IgD-negative memory B cell (primary cell): ENCODE measurements around the gene C1QC. TPM values are rescaled to one million over a fixed set of nuclear protein-coding genes. Genes with fewer than 3 reads are reported as not detected.

ENCODE experiments used
- H3K27ac Mint-ChIP-seq, 3 donors: one replicate each; pipeline ENCODE4 v1.8.0; 2020 to 2022; ENCODE audit warnings: mild to moderate bottlenecking in 3 of 3, mixed read lengths in 3 of 3, moderate library complexity in 1 of 3
- H3K27me3 Mint-ChIP-seq: one replicate; pipeline ENCODE4 v1.8.0; 2021; ENCODE audit warnings: mixed read lengths
- H3K36me3 Mint-ChIP-seq: one replicate; pipeline ENCODE4 v1.8.0; 2020; ENCODE audit warnings: mild to moderate bottlenecking, mixed read lengths
- H3K4me1 Mint-ChIP-seq, 3 donors: one replicate each; pipeline ENCODE4 v1.8.0; 2020 to 2022; ENCODE audit warnings: mixed read lengths in 3 of 3, mild to moderate bottlenecking in 1 of 3
- H3K4me3 Mint-ChIP-seq, 4 donors: one replicate each; pipeline ENCODE4 v1.8.0; 2020 to 2022; ENCODE audit warnings: mild to moderate bottlenecking in 4 of 4, mixed read lengths in 4 of 4, moderate library complexity in 3 of 4
- H3K9me3 Mint-ChIP-seq, 3 donors: one replicate each; pipeline ENCODE4 v1.8.0; 2020 to 2021; ENCODE audit warnings: mixed read lengths in 3 of 3, mild to moderate bottlenecking in 1 of 3
- polyA plus RNA-seq: library from polyadenylated mRNA; unstranded; fragments of 300-500 nt; fragmentation: Illumina TruSeq; gene quantifications from one replicate; pipeline ENCODE4 v1.2.3, GENCODE V29; 2021

The C1QC gene
- polyA plus RNA-seq, 1 donor from 2014 or later, result not detected

- Mint-ChIP-seq H3K27ac (no peak overlapping the region), H3K36me3 (no peaks in the 10 kb centered on the region), H3K9me3 (peaks cover 0 to 1% (median 0%) of the 10 kb centered on the region in 3 donors), H3K4me3 (no peak overlapping the region), H3K27me3 (peaks cover 8% of the 10 kb centered on the region), H3K4me1 (peaks cover 0 to 2% (median 0%) of the 10 kb centered on the region in 3 donors)
Measured at GRCh38 chr1:22633697-22634463, 9.6 kb upstream of the C1QC start.

GRCh38 chr1:22635436-22635835 lies 8.0 kb upstream of the C1QC start:
- Mint-ChIP-seq H3K4me1 (peaks cover 0 to 2% (median 0%) of the 10 kb centered on the region in 3 donors), H3K27me3 (peaks cover 3% of the 10 kb centered on the region), H3K4me3 (no peak overlapping the region), H3K36me3 (no peaks in the 10 kb centered on the region), H3K9me3 (no peaks in the 10 kb centered on the region), H3K27ac (no peak overlapping the region)

DNA sequence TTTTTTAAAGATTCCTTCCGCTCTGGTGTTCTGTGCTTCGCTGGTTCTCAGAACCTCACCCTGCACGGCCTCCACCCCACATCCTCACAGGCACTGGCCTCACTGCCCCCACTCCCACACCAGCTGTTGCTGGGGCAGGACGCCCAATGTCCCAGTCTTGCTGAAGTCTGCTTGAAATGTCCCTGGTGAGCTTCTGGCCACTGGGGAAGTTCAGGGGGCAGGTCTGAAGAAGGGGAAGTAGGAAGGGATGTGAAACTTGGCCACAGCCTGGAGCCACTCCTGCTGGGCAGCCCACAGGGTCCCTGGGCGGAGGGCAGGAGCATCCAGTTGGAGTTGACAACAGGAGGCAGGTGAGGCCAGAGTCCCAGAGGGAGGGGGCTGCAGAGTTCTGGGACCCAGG lies 7.1 kb upstream of the C1QC start, which contains the start of gene C1QA:
Gene C1QA (plus strand): TSS at position 276 of the 400 bp plus-strand sequence. CDS start 989 bp downstream, outside the sequence.
- no peak within 1 kb of the TSS for H3K27ac Mint-ChIP-seq
- peaks cover 0 to 2% (median 0%) of the 10 kb centered on the region in 3 donors for H3K4me1 Mint-ChIP-seq
- peak within 1 kb of the TSS in 1 of 4 donors; percentile 52 for H3K4me3 Mint-ChIP-seq
- no peaks in the 10 kb centered on the region for H3K9me3 Mint-ChIP-seq
- no peaks in the 10 kb centered on the region for H3K36me3 Mint-ChIP-seq
- H3K27me3 Mint-ChIP-seq, result peaks cover 3% of the 10 kb centered on the region

DNA sequence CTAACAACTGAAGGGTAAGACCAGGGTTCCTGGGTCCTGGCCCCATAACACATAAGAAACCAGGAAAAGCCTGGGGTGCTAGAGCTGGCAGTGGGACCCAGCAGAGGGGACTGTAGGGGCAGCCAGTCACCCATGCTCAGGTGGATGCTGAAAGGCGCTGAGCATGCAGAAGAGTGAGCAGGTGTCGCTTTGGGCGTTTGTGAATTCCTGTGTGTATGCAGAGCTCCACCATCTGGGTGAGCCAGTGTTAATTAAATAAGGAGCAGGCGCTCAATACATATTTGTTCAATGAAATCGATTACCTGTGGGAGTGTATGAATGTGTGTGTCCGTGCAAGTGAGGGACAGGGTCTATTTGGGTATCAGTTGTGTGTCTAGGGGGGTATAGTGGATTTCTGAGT lies 6.5 kb upstream of the C1QC start:
- H3K27me3 Mint-ChIP-seq, result peaks cover 6% of the 10 kb centered on the region
- peaks cover 0 to 2% (median 0%) of the 10 kb centered on the region in 3 donors for H3K4me1 Mint-ChIP-seq
- no peak overlapping the region for H3K4me3 Mint-ChIP-seq
- no peaks in the 10 kb centered on the region for H3K9me3 Mint-ChIP-seq
- no peak overlapping the region for H3K27ac Mint-ChIP-seq
- H3K36me3 Mint-ChIP-seq, result no peaks in the 10 kb centered on the region

DNA sequence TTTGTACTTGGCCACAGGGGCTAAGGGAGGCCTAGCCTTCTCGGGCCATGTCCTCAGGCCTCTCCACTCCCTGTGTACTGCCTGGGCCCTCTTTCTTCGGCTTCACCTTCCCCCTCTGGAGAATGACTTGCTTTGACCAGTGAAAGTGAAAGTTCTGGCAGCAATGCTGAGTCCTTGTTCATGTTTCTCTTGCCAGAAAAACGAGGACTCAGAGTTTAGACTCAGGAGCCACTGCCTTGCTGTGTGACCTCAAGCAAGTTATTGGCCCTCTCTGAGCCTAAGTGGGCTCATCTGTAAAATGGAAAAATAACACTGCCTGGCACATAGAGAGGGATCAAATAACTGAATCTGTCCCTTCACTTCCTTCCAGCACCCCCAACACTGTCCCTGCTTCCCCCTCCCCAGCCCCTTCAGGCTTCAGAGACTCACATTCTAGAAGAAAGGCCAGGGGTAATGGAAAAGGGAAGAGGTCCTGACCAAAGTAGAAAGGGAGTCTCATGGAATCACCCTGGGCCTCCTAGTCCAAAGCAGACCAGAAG lies 5.5 kb upstream of the C1QC start:
- H3K27me3 Mint-ChIP-seq, result peaks cover 4% of the 10 kb centered on the region
- H3K36me3 Mint-ChIP-seq, result no peaks in the 10 kb centered on the region
- no peak overlapping the region for H3K27ac Mint-ChIP-seq
- H3K9me3 Mint-ChIP-seq, result no peaks in the 10 kb centered on the region
- H3K4me1 Mint-ChIP-seq, result peaks cover 0 to 2% (median 0%) of the 10 kb centered on the region in 3 donors
- no peak overlapping the region for H3K4me3 Mint-ChIP-seq

DNA sequence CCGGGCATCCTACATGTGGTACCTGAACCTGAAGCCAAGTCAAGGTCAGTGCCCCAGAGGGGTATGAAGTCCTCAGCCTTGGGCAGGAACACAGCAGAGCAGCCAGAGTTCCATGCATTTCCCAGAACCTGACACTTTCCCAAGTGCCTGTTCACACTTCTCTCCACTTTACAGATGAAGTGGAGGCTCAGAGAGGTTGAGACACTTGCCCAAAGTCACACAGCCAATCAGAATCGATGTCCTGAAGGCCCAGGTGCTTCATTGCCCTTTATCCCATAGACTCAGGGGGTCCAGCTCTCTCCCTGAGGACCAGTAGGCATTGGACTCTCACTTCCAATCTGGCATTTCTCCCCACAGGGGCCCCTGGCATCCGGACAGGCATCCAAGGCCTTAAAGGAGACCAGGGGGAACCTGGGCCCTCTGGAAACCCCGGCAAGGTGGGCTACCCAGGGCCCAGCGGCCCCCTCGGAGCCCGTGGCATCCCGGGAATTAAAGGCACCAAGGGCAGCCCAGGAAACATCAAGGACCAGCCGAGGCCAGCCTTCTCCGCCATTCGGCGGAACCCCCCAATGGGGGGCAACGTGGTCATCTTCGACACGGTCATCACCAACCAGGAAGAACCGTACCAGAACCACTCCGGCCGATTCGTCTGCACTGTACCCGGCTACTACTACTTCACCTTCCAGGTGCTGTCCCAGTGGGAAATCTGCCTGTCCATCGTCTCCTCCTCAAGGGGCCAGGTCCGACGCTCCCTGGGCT lies 4.8 kb upstream of the C1QC start:
- no peaks in the 10 kb centered on the region for H3K36me3 Mint-ChIP-seq
- H3K9me3 Mint-ChIP-seq, result no peaks in the 10 kb centered on the region

GRCh38 chr1:22639286-22639685 lies 4.1 kb upstream of the C1QC start:
- peak overlapping the region in 1 of 3 donors; percentile 46 for H3K27ac Mint-ChIP-seq
- H3K36me3 Mint-ChIP-seq, result no peaks in the 10 kb centered on the region
- H3K4me1 Mint-ChIP-seq, result peaks cover 0 to 2% (median 0%) of the 10 kb centered on the region in 3 donors
- H3K9me3 Mint-ChIP-seq, result no peaks in the 10 kb centered on the region
- H3K4me3 Mint-ChIP-seq, result no peak overlapping the region
- peaks cover 4% of the 10 kb centered on the region for H3K27me3 Mint-ChIP-seq

More for the DNA sequence above, 4.8 kb upstream of the C1QC start:
- Mint-ChIP-seq H3K27ac (no peak overlapping the region), H3K27me3 (peaks cover 4% of the 10 kb centered on the region), H3K4me3 (no peak overlapping the region), H3K4me1 (peaks cover 0 to 2% (median 0%) of the 10 kb centered on the region in 3 donors)

DNA sequence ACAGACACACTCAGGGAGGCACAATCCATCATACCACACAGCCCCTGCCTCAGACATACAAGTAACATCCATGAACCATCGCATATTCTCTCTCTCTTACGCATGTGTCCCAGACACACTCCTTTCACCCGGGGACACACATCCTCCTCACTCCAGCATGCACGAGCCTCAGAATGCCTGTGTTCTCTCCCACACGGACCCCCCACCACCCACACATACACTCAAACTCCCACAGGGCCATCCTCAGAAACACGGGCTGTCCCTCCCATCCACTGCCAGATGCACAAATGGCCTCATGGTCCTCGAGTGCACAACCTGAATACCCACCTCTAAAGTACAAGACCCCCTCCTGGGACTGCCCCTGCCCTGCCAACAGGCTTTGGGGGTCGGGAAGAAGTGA lies 2.2 kb upstream of the C1QC start:
- peaks cover 4% of the 10 kb centered on the region for H3K27me3 Mint-ChIP-seq
- peaks cover 0 to 2% (median 0%) of the 10 kb centered on the region in 3 donors for H3K4me1 Mint-ChIP-seq
- no peaks in the 10 kb centered on the region for H3K9me3 Mint-ChIP-seq
- no peak overlapping the region for H3K4me3 Mint-ChIP-seq
- no peaks in the 10 kb centered on the region for H3K36me3 Mint-ChIP-seq
- no peak overlapping the region for H3K27ac Mint-ChIP-seq

DNA sequence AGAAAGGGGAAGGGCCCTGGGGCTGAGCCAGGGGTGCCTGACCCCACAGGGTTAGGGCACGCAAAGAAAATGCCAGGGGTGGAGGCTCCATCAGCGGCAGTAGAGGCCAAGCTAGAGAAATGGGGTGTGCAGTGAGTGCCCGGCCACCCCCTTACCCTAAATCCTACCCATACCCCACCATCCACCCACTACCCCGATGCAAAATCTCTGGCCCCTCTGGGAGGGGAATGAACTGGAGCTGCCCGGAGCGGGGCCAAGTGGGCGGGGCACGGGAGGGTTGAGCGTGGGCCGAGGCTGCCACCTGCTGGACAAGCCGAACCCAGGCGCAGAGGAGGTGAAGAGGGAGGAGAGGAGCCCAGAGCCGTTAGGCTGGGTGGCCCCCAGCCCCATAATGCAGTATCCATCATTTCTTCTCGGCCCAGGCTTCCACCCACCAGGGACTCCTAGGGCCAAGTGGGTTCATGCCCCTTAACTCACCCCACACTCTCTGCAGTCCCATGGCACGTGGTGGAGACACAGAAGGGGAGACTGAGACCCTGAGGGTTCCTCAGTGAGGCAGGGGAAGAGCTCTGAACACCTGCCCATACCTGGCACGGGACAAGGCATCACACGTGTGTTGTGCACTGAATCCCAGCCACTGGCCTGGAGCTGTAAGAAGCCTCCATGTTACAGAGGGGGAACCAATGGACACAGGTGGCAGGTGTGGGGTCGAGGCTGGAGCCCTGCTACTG lies 1.4 kb upstream of the C1QC start:
- Mint-ChIP-seq H3K36me3 (no peaks in the 10 kb centered on the region), H3K27me3 (peaks cover 4% of the 10 kb centered on the region), H3K4me3 (no peak overlapping the region), H3K9me3 (no peaks in the 10 kb centered on the region), H3K27ac (no peak overlapping the region), H3K4me1 (no peaks in the 10 kb centered on the region)

DNA sequence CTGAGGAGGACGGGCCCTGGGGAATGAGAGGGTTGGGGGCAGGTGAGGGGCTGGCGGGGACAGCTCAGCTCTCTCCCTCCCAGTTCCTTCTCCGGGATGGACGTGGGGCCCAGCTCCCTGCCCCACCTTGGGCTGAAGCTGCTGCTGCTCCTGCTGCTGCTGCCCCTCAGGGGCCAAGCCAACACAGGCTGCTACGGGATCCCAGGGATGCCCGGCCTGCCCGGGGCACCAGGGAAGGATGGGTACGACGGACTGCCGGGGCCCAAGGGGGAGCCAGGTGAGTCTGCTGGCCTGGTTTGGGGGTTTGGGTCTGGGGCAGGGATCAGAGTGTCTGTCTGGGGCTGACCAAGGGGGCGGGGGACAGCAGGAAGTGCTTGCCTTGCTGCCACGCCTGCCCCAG lies 495 bp downstream of the C1QC start:
- no peak overlapping the region for H3K27ac Mint-ChIP-seq
- H3K27me3 Mint-ChIP-seq, result peaks cover 6% of the 10 kb centered on the region
- H3K9me3 Mint-ChIP-seq, result no peaks in the 10 kb centered on the region
- H3K36me3 Mint-ChIP-seq, result no peaks in the 10 kb centered on the region
- H3K4me1 Mint-ChIP-seq, result no peaks in the 10 kb centered on the region
- H3K4me3 Mint-ChIP-seq, result no peak overlapping the region

- H3K9me3 Mint-ChIP-seq, result no peaks in the 10 kb centered on the region
- H3K4me3 Mint-ChIP-seq, result no peak overlapping the region
- no peaks in the 10 kb centered on the region for H3K36me3 Mint-ChIP-seq
- H3K27ac Mint-ChIP-seq, result peak overlapping the region in 1 of 3 donors; percentile 43
- H3K27me3 Mint-ChIP-seq, result peaks cover 4% of the 10 kb centered on the region
- no peaks in the 10 kb centered on the region for H3K4me1 Mint-ChIP-seq
Measured at GRCh38 chr1:22645931-22646330, 2.5 kb downstream of the C1QC start.

GRCh38 chr1:22646384-22646783 lies 3.0 kb downstream of the C1QC start:
- Mint-ChIP-seq H3K9me3 (no peaks in the 10 kb centered on the region), H3K27me3 (peaks cover 4% of the 10 kb centered on the region), H3K4me3 (no peak overlapping the region), H3K27ac (no peak overlapping the region), H3K36me3 (no peaks in the 10 kb centered on the region), H3K4me1 (no peaks in the 10 kb centered on the region)

GRCh38 chr1:22650089-22650693 lies 6.8 kb downstream of the C1QC start:
- Mint-ChIP-seq H3K27me3 (peaks cover 8% of the 10 kb centered on the region), H3K36me3 (no peaks in the 10 kb centered on the region), H3K4me3 (no peak overlapping the region), H3K4me1 (no peaks in the 10 kb centered on the region), H3K27ac (no peak overlapping the region), H3K9me3 (no peaks in the 10 kb centered on the region)

DNA sequence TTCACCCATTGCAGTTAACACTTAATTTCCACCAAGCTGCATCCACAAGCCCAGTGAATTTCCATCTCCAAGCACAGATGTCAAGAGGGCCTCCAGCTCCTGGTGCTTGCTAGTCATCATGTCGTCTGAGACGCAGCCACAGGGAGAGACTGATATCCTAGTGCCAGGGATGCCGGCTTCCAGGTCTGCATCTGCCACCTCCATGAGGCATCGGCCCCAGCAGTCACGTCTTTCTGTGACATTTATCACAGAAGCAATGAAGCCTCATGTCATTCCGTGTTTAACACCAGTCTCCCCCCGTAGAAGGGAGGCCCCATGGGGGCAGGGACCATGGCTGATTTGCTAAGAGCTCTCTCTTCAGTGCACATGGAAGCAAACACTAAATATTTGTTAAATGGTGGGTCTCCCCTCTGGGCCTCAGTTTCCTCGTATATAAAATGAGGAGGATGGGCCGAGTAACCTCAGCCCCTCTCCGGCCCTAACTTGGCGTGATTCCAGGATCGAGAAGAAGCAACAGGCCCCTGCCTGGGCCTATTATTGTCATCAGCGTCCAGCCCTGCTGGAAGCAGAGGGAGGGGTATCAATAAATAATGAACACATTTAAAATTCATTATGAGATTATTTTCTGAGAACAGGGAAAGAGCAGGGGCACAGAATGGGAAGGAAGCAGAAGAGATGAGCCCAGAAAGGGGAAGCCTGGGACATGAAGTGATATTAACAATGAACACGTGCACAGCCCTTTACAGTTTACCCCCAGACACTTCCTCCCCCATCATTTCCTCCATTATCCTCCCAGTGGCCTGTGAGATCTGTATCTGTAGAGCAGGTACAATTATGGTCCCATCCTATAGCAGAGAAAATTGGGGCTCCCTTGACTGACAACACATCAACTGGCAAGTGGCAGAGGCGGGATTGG lies 8.8 kb downstream of the C1QC start:
- no peak overlapping the region for H3K4me3 Mint-ChIP-seq
- no peak overlapping the region for H3K27ac Mint-ChIP-seq

More for the DNA sequence above, 8.8 kb downstream of the C1QC start:
- no peaks in the 10 kb centered on the region for H3K36me3 Mint-ChIP-seq
- no peaks in the 10 kb centered on the region for H3K4me1 Mint-ChIP-seq
- H3K27me3 Mint-ChIP-seq, result peaks cover 8% of the 10 kb centered on the region
- H3K9me3 Mint-ChIP-seq, result no peaks in the 10 kb centered on the region
